ENCODE measurements around the gene COPG1. TPM values are rescaled to one million over a fixed set of nuclear protein-coding genes. Genes with fewer than 3 reads are reported as not detected.

COPG1 gene
- total and polyA plus RNA-seq, 2 experiments from 2014 or later, result 50.0 to 106 TPM

DNA sequence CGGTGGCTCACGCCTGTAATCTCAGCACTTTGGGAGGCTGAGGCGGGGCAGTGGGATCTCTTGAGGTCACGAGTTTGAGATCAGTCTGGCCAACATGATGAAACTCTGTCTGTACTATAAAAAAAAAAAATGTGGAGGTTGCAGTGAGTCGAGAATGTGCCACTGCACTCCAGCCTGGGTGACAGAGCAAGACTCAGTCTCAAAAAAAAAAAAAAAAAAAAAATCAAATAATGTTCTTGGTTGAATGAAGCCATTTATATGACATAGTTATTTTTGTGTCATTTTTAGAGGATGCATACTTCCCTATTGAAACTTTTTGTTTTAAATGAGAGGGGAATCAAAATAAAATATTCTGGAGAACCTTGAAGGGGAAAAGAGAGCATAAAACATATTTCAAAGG, 32.3 kb downstream of the COPG1 start:
- H3F3A ChIP-seq (replicated peaks; ENCODE audit: low read depth), result peaks cover 7% of the 10 kb centered on the region
- H3K9me3 Mint-ChIP-seq, result no peaks in the 10 kb centered on the region; the same call in 2 of the 3 replicates
- no peaks in the 10 kb centered on the region for H3K36me3 ChIP-seq (ENCODE audit: insufficient read depth)
- H2AFZ ChIP-seq, result no peak overlapping the region
- H3K4me1 ChIP-seq (ENCODE audit: insufficient read depth), result peaks cover 20% of the 10 kb centered on the region
- no peak for TF ChIP-seq CREB1 (CRISPR knock-in tag; IDR thresholded peaks at IDR 0.05; ENCODE audit: low read depth)
- H3K4me3 Mint-ChIP-seq, result no peak overlapping the region
- H3K36me3 Mint-ChIP-seq (ENCODE audit: low read depth), result peaks cover 12% of the 10 kb centered on the region
- H3K27ac Mint-ChIP-seq, result no peak overlapping the region
- peaks cover 20% of the 10 kb centered on the region for H3K79me2 ChIP-seq (replicated peaks; ENCODE audit: insufficient read depth)
- peaks cover 13% of the 10 kb centered on the region for H3K27me3 Mint-ChIP-seq (ENCODE audit: insufficient read depth, low read depth, poor library complexity)
- no peaks in the 10 kb centered on the region for H3K9me2 ChIP-seq (ENCODE audit: insufficient read depth)
- no peak overlapping the region for H3K4me3 ChIP-seq
- no peak for ATAC-seq
- H3K27me3 ChIP-seq (ENCODE audit: insufficient read depth), result no peaks in the 10 kb centered on the region
- no peak overlapping the region for H3K27ac ChIP-seq (ENCODE audit: low read depth)
- peaks cover 23% of the 10 kb centered on the region for H3K4me1 Mint-ChIP-seq
- DNase-seq (ENCODE audit: low spot score), result no peak
- no peaks in the 10 kb centered on the region; the same call in 1 of the 2 replicates for H4K20me1 ChIP-seq (replicated peaks; ENCODE audit: insufficient read depth)
- H3K4me2 ChIP-seq, result no peak overlapping the region

DNA sequence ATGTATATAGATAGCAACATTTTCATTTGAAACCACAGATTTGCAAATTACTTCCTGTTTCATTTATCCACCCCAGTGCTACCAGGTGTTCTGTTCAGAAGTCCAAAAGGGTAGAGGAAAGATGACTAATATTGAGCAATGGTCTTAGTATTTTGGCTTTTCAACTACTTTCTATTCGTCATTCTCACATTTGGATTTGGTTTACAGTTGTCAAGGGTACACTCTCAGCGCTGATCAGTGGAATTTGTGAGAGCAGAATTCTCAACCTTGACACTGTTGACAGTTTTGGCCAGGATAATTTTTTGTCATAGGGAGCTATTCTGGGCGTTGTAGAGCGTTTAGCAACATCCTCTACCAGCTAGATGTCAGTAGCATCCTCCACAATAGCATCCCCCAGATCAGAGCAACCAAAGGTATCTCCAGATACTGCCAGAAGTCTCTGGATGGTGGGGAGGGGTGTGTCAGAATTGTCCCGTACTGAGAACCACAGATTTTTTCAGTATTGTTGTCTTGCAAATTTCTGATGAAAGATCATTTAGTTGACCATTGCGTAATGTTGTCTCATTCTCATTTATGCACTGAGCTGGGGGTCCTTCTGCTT, 33.4 kb downstream of the COPG1 start:
- H3K9me2 ChIP-seq (ENCODE audit: insufficient read depth), result no peaks in the 10 kb centered on the region
- H2AFZ ChIP-seq, result no peak overlapping the region
- H3K36me3 Mint-ChIP-seq (ENCODE audit: low read depth), result peaks cover 3% of the 10 kb centered on the region; the same call in 2 of the 3 replicates
- H3K27ac ChIP-seq (ENCODE audit: low read depth), result peak overlapping the region; percentile 23; the same call in 1 of the 2 replicates
- DNase-seq (ENCODE audit: low spot score), result no peak
- no peak overlapping the region for H3K4me3 Mint-ChIP-seq
- H3K27me3 Mint-ChIP-seq (ENCODE audit: insufficient read depth, low read depth, poor library complexity), result peaks cover 13% of the 10 kb centered on the region
- no peaks in the 10 kb centered on the region for H3K27me3 ChIP-seq (ENCODE audit: insufficient read depth)
- H3F3A ChIP-seq (replicated peaks; ENCODE audit: low read depth), result peaks cover 4% of the 10 kb centered on the region; the same call in 1 of the 2 replicates
- H3K9me3 Mint-ChIP-seq, result no peaks in the 10 kb centered on the region; the same call in 2 of the 3 replicates
- no peak overlapping the region for H3K4me2 ChIP-seq
- H3K36me3 ChIP-seq (ENCODE audit: insufficient read depth), result no peaks in the 10 kb centered on the region
- H3K4me1 ChIP-seq (ENCODE audit: insufficient read depth), result peaks cover 15% of the 10 kb centered on the region
- TF ChIP-seq, protein P1, sequence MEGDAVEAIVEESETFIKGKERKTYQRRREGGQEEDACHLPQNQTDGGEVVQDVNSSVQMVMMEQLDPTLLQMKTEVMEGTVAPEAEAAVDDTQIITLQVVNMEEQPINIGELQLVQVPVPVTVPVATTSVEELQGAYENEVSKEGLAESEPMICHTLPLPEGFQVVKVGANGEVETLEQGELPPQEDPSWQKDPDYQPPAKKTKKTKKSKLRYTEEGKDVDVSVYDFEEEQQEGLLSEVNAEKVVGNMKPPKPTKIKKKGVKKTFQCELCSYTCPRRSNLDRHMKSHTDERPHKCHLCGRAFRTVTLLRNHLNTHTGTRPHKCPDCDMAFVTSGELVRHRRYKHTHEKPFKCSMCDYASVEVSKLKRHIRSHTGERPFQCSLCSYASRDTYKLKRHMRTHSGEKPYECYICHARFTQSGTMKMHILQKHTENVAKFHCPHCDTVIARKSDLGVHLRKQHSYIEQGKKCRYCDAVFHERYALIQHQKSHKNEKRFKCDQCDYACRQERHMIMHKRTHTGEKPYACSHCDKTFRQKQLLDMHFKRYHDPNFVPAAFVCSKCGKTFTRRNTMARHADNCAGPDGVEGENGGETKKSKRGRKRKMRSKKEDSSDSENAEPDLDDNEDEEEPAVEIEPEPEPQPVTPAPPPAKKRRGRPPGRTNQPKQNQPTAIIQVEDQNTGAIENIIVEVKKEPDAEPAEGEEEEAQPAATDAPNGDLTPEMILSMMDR (conservative IDR thresholded peaks at IDR 0.05; ENCODE audit: low read depth in 2 of 2), result peak in 1 of 2 experiments; percentile 16; a peak in 1 of 4 replicates
- TF ChIP-seq CREB1 (CRISPR knock-in tag; IDR thresholded peaks at IDR 0.05; ENCODE audit: low read depth) (no peak), ZNF114 (CRISPR knock-in tag; IDR thresholded peaks at IDR 0.05) (no peak), JUNB (IDR thresholded peaks at IDR 0.05; ENCODE audit: unreplicated experiment) (no peak)
- ATAC-seq, result no peak
- H3K79me2 ChIP-seq (replicated peaks; ENCODE audit: insufficient read depth), result peaks cover 20% of the 10 kb centered on the region
- no peaks in the 10 kb centered on the region; the same call in 1 of the 2 replicates for H4K20me1 ChIP-seq (replicated peaks; ENCODE audit: insufficient read depth)
- no peak overlapping the region for H3K27ac Mint-ChIP-seq
- H3K4me1 Mint-ChIP-seq, result peaks cover 17% of the 10 kb centered on the region
- H3K4me3 ChIP-seq, result no peak overlapping the region

DNA sequence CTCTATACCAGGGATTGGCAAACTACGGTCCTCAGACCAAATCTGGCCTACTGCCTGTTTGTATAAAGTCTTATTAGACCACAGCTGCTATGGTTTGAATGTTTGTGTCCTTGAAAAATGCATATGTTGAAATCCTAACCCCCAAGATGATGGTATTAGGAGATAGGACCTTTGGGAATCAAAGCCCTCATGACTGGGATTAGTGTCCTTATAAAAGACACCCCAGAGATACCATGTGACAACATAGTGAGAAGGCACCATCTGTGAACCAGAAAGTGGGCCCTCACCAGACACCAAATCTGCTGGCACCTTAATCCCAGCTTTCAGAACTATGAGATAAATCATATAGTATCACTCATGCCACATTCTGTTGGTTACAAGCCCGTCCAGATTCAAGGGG, 36.7 kb downstream of the COPG1 start:
- H3K4me3 Mint-ChIP-seq, result no peak overlapping the region
- H3K4me1 Mint-ChIP-seq, result peaks cover 8% of the 10 kb centered on the region
- Histone ChIP-seq H3K9me2 (ENCODE audit: insufficient read depth) (no peaks in the 10 kb centered on the region), H3K27me3 (ENCODE audit: insufficient read depth) (no peaks in the 10 kb centered on the region), H4K20me1 (replicated peaks; ENCODE audit: insufficient read depth) (no peaks in the 10 kb centered on the region; the same call in 1 of the 2 replicates), H3K79me2 (replicated peaks; ENCODE audit: insufficient read depth) (peaks cover 7% of the 10 kb centered on the region; the same call in 1 of the 2 replicates), H3F3A (replicated peaks; ENCODE audit: low read depth) (no peaks in the 10 kb centered on the region), H3K4me2 (no peak overlapping the region), H3K4me1 (ENCODE audit: insufficient read depth) (peaks cover 7% of the 10 kb centered on the region; the same call in 1 of the 2 replicates), H3K27ac (ENCODE audit: low read depth) (no peak overlapping the region), H3K36me3 (ENCODE audit: insufficient read depth) (peaks cover 15% of the 10 kb centered on the region; the same call in 1 of the 2 replicates), H2AFZ (no peak overlapping the region), H3K4me3 (no peak overlapping the region)
- H3K36me3 Mint-ChIP-seq (ENCODE audit: low read depth), result peaks cover 8% of the 10 kb centered on the region; the same call in 2 of the 3 replicates
- no peaks in the 10 kb centered on the region; the same call in 2 of the 3 replicates for H3K9me3 Mint-ChIP-seq
- peaks cover 2% of the 10 kb centered on the region for H3K27me3 Mint-ChIP-seq (ENCODE audit: insufficient read depth, low read depth, poor library complexity)
- DNase-seq (ENCODE audit: low spot score), result no peak
- H3K27ac Mint-ChIP-seq, result no peak overlapping the region
- ATAC-seq, result no peak
- TF ChIP-seq, protein P2, sequence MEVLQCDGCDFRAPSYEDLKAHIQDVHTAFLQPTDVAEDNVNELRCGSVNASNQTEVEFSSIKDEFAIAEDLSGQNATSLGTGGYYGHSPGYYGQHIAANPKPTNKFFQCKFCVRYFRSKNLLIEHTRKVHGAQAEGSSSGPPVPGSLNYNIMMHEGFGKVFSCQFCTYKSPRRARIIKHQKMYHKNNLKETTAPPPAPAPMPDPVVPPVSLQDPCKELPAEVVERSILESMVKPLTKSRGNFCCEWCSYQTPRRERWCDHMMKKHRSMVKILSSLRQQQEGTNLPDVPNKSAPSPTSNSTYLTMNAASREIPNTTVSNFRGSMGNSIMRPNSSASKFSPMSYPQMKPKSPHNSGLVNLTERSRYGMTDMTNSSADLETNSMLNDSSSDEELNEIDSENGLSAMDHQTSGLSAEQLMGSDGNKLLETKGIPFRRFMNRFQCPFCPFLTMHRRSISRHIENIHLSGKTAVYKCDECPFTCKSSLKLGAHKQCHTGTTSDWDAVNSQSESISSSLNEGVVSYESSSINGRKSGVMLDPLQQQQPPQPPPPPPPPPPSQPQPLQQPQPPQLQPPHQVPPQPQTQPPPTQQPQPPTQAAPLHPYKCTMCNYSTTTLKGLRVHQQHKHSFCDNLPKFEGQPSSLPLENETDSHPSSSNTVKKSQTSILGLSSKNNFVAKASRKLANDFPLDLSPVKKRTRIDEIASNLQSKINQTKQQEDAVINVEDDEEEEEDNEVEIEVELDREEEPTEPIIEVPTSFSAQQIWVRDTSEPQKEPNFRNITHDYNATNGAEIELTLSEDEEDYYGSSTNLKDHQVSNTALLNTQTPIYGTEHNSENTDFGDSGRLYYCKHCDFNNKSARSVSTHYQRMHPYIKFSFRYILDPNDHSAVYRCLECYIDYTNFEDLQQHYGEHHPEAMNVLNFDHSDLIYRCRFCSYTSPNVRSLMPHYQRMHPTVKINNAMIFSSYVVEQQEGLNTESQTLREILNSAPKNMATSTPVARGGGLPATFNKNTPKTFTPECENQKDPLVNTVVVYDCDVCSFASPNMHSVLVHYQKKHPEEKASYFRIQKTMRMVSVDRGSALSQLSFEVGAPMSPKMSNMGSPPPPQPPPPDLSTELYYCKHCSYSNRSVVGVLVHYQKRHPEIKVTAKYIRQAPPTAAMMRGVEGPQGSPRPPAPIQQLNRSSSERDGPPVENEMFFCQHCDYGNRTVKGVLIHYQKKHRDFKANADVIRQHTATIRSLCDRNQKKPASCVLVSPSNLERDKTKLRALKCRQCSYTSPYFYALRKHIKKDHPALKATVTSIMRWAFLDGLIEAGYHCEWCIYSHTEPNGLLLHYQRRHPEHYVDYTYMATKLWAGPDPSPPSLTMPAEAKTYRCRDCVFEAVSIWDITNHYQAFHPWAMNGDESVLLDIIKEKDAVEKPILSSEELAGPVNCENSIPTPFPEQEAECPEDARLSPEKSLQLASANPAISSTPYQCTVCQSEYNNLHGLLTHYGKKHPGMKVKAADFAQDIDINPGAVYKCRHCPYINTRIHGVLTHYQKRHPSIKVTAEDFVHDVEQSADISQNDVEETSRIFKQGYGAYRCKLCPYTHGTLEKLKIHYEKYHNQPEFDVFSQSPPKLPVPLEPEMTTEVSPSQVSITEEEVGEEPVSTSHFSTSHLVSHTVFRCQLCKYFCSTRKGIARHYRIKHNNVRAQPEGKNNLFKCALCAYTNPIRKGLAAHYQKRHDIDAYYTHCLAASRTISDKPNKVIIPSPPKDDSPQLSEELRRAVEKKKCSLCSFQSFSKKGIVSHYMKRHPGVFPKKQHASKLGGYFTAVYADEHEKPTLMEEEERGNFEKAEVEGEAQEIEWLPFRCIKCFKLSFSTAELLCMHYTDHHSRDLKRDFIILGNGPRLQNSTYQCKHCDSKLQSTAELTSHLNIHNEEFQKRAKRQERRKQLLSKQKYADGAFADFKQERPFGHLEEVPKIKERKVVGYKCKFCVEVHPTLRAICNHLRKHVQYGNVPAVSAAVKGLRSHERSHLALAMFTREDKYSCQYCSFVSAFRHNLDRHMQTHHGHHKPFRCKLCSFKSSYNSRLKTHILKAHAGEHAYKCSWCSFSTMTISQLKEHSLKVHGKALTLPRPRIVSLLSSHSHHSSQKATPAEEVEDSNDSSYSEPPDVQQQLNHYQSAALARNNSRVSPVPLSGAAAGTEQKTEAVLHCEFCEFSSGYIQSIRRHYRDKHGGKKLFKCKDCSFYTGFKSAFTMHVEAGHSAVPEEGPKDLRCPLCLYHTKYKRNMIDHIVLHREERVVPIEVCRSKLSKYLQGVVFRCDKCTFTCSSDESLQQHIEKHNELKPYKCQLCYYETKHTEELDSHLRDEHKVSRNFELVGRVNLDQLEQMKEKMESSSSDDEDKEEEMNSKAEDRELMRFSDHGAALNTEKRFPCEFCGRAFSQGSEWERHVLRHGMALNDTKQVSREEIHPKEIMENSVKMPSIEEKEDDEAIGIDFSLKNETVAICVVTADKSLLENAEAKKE (CRISPR knock-in tag; IDR thresholded peaks at IDR 0.05), result no peak
- TF ChIP-seq, protein P3, sequence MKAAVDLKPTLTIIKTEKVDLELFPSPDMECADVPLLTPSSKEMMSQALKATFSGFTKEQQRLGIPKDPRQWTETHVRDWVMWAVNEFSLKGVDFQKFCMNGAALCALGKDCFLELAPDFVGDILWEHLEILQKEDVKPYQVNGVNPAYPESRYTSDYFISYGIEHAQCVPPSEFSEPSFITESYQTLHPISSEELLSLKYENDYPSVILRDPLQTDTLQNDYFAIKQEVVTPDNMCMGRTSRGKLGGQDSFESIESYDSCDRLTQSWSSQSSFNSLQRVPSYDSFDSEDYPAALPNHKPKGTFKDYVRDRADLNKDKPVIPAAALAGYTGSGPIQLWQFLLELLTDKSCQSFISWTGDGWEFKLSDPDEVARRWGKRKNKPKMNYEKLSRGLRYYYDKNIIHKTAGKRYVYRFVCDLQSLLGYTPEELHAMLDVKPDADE (IDR thresholded peaks at IDR 0.05), result no peak
- TF ChIP-seq ZNF114 (CRISPR knock-in tag; IDR thresholded peaks at IDR 0.05), result no peak
